NCI-H146 treated with DMSO at 0.1 percent for 48 hours (cell line): Measurements from ENCODE around the gene NT5C3A.
"Not testable (repeated sequence)": the region's sequence is repeated elsewhere in the genome, so short reads cannot be mapped to it uniquely, and the experiment has no call there.

ENCODE experiments used
- DNase-seq: peaks from one replicate; lab custom pipeline; 2025; ENCODE audit not compliant: unreplicated experiment; lab: John Stamatoyannopoulos, UW

Gene NT5C3A

DNA sequence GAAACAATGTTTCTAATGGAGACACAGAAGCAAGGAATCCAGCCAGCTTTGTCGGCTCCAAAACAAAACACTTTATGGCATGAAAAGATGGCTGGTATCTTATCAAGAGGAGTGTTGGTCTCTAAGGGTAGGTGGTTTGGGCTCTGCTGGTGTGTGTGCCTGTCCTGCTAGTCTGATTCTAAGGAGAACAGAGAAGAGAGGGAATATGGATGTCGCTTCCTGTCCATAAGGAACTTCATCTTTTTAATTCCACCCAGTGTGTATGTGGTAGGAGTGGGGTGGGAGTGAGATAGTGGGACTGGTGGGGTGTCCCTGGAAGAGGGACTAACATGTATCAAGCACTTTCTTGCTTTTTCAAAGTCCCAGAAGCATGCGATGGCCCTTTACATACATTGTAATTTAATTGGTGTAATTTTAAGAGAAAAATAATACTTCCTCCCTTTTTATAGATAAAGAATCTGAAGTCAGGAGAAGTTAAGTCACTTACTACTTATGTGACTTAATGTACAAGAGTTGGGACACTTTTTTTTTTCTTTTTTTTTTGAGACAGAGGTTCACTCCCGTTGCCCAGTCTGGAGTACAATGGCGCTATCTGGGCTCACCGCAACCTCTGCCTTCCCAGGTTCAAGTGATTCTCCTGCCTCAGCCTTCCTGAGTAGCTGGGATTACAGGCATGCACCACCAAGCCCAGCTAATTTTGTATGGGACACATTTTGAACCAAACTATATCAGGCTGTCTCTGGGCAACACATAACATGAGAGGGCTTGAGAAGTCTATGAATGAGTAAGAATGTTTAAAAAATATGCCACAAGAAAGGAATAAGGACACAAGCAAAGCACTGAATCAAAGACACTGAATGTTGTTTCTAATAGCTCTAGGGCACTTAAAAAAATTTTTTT is 18.8 kb downstream of the NT5C3A start:
- no peak for DNase-seq

DNA sequence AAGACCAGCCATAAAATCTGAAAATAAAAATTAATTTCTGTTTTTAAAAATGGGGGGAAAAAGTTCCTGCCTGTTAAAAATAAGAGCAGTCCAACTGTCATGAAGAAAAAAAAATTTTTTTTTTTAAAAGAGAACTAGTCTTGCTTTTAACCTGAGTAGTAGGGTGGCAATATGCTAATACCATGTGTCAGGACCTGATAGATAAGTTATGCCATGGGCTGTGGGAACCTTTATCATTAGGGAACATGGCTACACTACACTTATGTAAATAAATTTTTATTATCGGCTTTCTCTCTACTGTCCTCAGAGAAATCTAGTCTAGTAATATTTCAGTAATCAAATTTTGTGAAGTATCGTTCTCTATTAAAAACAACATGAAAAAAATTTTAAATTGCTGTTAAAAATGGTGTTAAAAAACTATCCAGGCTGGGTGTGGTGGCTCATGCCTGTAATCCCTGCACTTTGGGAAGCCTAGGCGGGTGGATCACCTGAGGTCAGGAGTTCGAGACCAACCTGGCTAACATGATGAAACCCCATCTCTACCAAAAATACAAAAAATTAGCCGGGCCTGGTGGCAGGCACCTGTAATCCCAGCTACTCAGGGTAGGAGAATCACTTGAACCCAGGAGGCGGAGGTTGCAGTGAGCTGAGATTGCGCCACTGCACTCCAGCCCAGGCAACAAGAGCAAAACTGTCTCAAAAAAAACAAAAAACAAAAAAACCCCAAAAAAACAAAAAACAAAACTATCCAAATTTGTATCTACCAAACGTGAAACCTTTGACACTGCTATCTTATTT is 20.7 kb downstream of the NT5C3A start:
- no peak for DNase-seq

DNA sequence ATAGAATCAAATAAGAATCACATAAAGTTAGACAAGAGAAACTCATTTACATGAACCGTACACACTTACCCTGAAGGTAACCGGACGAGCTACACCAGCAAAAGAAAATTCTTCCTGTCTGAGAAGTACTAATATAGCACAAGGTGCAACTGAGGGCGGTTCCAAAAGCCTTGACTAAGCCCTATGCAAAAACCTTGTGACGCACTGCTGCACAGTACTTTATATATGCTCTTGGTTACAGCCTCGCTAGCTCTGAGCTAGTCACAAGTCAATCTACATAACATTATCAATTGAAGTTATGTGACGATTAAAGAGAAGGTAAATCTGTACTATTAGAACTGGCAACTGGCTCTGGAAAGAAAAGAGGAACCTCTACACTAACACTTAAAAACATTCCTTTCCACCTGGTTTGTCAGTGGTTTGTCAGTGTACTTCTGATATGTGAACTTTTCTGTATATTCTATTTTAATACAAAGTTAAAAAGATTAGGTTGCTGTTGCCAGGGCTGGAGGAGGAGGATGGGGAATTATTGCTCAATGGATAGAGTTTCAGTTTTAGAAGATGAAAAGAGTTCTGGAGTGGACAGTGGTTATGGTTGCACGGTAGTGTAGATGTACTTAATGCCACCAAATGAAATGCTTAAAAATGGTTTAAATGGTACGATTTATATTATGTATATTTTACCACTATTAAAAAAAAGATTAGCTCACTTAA is 21.6 kb downstream of the NT5C3A start:
- no peak for DNase-seq

DNA sequence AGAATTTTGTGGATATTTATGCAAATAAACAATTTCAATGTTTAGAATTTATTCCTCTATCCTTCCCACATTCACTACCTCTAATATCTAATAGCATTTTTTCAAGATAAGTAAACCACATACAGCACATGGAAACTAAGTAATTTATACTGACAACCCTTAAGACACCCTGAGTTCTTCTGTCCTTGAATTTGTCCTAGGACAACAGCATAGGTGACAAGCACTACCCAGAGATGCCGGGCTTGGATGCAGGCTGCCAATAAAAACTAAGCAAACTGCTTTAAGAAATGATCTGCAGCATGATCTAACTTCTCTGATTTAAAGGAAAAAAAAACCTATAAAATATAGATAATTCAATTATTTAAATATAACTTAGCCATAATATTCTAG is 22.7 kb downstream of the NT5C3A start:
- no peak for DNase-seq

DNA sequence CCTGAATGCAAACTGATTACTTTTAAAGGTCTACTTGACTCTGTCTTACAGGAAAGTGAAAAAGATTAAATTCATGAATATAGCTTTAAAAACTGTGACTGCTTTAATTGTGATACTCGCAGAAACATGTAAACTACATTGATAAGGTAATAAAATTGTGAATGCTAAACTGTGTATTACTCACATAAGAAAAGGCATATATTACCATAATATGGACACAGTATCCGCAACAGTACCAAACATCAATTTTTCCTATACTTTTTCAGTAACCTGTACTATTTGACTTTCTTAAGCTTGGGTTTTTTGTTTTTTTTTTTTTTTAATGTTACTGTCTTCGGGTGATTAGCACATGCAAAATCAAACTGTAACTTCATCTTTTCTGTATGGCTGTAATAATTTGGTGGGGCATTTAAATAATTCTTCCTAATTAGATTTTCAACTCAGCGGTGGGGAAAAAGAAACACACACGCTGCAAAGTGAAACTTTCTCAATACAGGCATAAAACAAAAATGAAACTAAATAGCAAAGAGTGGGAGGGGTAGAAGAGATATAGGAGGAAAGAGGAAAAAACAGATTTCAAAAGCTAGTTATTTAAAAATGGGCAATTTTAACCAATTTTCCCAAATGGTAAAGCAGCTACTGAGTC is 23.2 kb downstream of the NT5C3A start:
- no peak for DNase-seq

DNA sequence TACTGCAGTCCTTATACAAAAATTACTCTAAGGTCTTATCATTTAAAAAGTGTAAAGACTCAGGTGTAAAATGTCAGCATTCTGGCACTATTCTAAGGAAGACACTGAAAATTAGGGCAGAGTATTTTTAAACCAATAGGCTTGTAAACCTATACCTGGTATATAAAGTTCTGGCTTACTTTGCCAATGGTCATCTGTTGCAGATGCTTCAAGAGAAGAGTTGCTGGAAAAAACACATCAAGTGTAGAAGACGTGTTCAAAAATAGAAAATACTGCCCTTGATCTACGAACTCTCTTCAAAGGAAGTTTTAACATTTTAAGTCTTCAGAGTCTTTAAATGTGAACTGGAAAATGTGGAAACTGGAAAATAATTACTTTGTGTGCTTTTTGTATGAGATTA is 23.9 kb downstream of the NT5C3A start:
- DNase-seq, result no peak

DNA sequence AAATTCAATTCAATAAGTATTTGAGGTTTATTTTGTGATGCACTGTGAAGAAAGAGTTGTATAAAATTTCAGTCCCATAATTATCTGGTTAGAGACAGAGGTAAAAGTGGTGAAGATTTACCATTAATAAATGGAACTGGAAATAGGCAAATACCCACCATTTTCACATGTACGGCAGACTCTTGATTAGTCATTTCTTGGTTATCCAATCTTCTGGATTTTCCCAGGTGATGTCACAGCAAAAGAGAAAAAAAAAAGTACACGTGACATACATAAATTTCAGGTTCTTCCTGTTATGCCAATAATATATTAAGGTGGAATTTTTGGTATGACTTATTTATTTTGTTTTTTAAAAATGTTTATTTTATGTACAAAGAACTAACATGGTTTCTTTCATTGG is 26.8 kb downstream of the NT5C3A start:
- DNase-seq, result no peak

DNA sequence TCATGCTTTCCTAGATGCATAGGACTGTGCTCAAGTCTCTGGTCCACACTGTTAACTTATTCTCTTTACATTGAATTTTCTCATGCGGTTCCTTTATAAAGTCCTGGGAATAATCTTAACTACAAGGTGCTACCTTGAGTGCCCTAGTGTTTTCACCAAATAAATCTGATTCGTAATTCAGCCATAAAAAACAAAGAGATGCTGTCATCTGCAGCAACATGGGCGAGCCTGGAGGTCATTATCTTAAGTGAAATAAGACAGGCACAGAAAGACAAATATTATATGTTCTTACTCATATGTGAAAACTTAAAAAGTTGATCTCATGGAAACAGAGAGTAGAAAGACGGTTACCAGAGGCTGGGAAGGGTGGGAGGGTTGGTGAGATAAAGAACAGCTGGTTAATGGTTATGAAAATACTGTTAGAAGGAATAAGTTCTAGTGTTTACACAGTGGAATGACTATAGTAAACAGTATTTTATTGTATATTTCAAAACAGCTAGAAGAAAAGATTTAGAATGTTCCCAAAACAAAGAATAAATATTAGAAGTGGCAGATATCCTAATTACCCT is 38.3 kb downstream of the NT5C3A start:
- no peak for DNase-seq

DNA sequence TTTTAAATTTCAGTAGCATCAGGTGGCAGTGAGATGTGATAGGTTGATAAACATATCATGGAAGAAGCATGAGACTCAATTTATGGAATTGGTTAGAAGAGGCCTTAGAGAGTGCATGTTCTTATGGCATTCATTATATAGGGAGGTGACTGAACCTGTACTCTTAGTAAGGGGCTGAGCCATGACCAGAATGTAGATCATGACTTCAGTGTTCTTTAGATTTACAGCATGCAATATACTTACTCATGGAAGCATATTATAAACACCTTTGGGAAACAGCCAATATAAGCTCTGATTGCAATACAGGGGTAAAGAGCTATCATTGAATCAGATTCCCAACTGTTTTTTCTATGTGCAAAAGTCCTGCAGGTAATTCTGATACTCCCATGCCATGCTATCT is 50.2 kb downstream of the NT5C3A start:
- no peak for DNase-seq

DNA sequence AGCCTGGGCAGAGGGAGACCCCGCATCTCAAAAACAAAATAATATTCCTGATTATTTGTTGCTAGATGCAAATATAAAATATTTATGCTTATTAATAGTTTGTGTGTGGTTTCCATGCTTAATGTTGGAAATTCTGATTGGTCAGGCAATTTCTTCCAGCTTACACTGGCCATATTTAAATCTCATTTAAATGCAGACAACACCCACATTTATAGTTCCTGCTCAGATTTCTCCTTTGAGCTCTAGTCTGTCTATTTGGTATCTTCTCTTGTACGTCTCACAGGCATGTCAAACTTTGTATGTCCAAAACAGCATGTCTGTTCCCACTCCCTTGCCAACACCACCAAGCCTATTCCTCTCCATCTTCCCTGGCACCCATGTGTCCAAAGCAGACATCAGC is 52.8 kb downstream of the NT5C3A start:
- no peak for DNase-seq

DNA sequence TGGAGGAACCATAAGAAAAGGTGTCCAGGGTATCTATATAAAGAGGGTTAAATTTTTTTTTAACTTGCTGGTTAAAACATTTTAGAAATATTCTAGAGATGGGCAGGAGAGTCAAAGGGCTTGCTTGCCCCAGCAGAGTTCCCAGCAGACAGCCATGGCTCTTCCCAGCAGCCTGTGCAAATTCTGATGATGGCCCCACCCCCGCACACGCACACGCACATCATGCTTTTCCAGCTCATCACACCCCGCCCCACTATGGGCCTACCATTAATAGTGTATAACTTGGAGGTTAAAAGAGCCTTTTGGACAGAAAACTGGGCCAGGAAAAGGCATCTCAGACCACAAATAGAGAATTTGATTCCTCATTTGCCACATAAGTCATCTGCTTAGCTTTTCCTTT is 56.9 kb downstream of the NT5C3A start:
- DNase-seq, result not testable (repeated sequence)

DNA sequence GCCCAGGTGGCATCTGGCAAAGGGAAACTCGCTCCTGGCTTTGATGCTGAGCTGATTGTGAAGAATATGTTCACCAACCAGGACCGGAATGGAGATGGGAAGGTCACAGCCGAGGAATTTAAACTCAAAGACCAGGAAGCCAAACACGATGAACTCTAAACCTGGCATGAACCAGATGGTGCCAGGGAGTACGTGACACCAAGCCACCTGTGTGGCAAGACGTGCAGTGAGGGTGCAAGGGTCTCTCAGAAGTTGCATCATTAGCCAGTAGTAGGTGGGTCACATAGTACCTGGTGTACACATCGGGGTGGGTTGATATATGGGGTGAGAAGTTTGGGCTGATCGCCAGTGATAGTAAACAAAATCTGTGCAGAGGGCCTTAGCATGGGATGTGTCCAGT is 57.4 kb downstream of the NT5C3A start:
- not testable (repeated sequence) for DNase-seq

DNA sequence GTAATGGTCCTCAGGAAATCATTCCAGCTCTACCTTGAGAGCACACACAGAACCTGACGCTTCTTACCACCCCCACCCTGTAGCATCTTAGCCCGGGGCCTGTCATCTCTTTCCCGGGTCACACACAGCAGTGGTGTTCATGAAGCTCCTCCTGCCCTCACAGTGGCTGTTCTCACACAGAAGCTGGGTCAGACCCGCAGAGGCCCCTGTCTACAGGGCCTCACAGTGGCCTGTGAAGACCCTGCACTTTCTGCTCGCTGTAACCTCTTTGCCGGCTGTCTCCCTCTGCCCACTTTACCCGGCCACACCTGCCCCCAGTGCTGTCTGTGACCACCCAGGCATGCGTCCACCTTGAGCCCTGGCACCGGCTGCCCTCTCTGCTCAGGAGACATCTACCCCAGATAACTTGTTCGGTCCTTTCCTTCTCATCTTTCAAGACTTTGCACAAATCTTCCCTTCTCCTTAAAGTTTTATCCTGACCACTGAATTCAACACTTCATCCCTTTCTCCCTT is 58.4 kb downstream of the NT5C3A start:
- not testable (repeated sequence) for DNase-seq

DNA sequence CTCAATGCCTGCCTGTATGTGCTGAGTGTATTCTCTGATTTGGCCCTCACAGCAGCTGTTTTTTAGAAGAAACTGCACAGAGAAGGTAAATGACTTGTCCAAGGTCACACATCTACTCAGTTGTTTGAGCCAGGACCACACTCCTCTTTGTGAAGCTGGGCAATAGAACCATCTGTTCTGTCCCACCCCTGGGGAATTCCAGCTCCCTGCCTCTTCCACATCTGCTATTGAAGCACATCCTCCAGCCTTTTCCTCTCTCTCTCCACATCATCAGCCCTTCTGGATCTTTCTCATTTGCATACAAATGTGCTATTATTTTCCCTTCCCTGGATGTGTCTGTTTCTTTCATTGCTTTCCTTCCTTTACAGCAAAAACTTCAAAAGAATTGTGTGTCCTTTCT is 59.5 kb downstream of the NT5C3A start:
- not testable (repeated sequence) for DNase-seq

DNA sequence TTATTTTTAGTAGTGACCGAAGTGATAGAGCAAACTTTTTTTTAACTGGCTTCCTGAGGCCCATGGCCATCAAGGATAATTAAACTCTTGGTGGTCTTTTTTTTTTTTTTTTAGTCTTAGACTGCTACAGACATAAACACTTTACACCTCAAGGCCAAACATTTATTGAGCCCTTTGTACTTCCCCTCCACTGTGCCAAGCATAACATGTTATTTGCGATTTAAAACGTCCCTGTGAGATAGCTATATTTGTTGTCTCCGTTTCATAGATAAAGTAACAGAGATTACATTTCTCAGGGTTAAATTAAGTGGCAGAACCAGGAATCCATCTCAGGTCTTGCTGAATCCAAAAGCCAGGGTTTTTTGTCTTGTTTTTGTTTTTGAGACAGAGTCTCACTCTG is 63.2 kb downstream of the NT5C3A start:
- DNase-seq, result not testable (repeated sequence)

DNA sequence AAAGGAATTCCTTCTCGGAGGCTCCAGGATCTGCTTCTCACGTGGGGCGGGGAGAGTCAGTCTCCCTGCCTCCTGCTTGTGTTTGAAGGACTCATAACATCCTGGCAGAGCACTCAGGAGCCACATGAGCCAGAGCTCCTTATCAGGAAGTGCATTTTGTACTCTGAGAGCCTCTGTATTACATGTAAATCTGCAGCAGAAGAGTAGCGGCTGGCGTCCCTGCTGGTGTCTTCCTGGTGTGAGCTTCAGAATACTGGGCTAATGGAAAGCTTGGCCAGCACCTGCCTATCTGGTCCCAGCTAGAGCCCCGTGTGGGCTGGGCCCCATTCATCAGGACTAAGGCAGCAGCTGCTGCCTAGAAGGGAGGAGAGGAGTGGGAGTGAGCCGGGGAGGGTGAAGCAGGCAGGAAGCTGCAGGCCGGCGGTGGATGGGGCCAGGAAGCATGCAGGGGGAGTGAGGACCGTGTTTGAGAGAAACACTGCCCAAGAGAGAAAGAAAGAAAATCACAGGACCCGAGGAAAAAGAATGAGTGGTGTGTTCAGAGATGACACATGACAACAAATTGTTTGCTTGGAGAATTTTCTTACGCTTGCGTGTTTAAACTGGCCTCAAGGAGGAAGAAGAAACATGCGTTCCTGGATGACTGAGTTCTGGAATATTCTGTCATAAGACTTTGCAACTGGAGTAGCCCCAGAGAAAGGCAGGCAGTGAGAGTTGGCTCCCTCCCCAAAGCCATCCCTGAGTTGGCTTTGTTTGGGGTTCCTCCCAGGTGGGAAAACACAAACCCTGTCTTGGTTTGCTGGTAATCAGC is 64.0 kb downstream of the NT5C3A start:
- peak; percentile 61 for DNase-seq

DNA sequence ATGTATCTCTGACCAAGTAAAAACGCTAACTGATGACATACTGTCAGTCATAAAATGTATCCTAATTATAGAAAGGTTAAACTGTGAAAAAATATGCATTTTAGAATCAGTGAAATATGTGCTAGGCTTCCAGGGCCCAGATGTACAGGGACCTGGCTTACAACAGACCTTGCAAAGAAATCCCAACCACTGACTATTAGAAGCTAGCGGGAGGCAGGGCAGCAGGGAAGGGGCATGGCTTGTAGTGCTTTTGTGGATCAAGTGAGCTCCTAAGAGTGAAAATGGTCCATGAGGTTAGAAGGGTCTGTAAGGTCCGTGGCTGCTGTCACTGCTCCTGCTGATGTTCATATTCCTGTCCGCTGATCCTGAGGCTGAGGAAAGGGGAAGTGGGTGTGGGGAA is 64.6 kb downstream of the NT5C3A start:
- not testable (repeated sequence) for DNase-seq

DNA sequence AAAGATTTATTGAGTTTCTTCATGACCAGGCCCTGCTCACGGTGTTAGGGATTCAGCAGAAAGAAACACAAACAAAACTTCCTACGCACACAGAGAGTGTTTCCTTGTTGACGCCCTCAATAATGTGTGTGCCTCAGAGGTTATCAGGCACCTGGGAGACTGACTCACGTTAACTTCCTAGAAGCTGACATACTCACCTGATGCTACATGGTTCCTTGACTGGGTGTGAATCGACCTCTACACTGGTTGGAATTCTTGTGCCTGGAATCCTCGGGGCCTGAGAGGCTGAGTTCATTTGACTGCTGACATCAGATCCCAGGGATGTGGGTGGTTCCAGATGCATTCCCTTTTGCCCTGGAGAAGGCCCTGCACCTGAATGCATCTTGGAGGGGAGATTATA is 69.8 kb downstream of the NT5C3A start:
- DNase-seq, result not testable (repeated sequence)

DNA sequence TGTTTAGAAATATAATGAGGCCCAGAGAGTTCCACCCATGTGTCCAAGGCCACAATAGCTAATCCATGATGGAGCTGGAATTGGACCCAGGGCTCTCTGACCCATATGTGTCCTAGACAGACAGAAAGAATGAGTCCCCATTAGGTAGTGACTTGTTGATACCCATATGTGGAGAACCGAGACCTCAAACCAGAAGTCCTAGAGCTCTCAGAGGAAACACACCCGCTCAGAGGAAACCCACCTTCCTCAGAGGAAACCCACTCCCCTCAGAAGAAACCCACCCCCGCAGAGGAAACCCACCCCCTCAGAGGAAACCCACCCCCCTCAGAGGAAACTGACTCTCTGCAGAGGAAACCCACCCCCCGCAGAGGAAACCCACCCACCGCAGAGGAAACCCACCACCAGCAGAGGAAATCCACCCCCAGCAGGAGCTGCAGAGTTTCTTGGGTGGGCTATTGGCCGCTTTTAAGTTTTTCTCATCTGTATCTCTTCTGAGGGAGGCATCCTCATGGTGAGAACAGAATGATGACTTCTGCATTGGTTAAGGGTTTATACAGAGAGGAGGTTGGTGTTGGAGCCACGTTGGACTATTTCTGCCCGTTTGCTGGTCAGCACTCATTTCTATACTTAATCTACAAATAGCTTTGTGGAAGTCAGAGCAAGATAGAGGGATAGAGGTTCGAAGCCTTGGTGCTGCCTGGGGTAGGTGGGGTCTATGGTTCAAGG is 70.4 kb downstream of the NT5C3A start:
- DNase-seq, result not testable (repeated sequence)
